T1000 (cell line): Measurements from ENCODE around the gene ATPAF1.

ENCODE experiments used
- DNase-seq: peaks from one replicate; lab custom pipeline; 2025; ENCODE audit warnings: mixed read lengths; lab: John Stamatoyannopoulos, UW

ATPAF1 gene

DNA sequence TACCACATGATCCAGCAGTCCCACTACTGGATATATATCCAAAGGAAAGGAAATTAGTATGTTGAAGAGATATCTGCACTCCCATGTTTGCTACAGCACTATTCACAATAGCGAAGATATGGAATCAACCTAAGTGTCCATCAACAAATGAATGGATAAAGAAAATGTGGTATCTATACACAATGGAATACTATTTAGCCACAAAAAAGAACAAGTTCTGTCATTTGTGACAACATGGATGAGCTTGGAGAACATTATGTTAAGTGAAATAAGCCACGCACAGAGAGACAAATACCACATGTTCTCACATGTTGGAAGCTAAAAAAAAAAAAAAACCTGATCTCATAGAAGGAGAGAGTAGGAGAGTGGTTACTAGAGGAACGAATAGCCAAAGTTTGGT, 17.7 kb downstream of the ATPAF1 start:
- DNase-seq: no peak

DNA sequence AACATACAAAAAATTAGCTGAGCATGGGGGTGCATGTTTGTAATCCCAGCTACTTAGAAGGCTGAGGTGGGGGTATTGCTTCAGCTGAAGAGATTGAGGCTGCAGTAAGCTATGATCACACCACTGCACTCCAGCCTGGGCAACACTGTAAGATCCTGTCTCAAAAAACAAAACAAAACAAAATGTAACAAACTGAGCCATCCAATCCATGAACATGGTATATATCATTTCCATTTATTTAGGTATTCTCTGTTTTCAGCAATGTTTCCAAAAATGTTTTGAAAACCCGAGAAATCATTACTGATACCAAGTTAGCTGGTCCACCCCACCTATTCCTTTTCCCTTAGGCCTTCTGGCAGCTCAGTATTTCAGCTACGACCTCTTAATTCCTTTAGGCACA, 18.4 kb downstream of the ATPAF1 start:
- no peak for DNase-seq

DNA sequence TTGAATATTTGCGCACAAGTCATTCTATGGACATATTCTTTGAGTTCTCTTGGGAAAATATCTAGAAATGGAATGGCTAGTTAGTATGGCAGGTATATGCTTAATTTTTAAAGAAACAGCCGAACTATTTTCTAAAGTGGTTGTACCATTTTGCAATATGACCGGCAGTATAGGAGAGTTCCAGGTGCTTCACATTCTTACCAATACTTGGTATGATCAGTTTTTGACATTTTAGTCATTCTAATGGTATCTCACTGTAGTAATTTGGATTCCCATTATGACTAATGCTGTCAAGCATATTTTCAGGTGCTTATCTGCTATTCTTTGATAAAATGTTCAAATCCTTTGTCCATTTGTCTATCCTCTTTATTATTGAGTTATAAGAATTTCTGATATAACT, 20.6 kb downstream of the ATPAF1 start:
- DNase-seq: no peak

DNA sequence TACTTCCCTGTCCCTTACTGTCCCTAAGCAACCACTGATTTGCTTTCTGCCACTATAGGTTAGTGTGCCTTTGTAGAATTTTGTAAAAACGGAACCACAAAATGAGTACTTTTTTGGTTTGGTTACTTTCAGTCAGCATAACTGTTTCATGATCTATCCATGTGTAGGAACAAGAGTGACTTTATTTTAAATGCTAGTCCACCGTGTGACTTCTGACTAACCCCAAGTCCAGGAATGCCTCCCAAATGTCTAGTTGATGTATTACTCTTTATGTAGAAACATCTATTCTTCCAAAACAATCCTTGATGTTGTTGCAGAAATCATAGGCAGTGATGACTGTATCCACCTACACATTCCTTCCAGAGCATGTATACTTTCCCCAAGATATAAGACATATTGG, 21.3 kb downstream of the ATPAF1 start:
- no peak for DNase-seq

DNA sequence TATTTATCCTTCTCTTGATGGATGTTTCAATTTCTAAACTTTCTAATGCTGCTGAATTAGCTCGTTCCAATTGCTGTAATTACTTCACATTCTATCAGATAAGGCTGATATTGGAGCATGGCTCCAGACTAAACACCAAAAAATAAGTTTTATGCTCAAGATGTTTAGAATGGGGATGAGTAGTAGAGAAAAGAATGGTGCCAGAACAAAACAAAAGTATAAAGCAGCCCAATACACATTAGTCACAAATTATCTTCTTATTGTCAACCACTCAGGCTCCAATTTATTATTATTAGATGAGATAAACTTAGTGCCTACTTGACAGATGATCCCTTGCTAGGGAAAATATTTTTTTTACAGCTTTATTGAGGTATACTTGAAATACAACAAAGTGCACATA, 21.8 kb downstream of the ATPAF1 start:
- DNase-seq: no peak

DNA sequence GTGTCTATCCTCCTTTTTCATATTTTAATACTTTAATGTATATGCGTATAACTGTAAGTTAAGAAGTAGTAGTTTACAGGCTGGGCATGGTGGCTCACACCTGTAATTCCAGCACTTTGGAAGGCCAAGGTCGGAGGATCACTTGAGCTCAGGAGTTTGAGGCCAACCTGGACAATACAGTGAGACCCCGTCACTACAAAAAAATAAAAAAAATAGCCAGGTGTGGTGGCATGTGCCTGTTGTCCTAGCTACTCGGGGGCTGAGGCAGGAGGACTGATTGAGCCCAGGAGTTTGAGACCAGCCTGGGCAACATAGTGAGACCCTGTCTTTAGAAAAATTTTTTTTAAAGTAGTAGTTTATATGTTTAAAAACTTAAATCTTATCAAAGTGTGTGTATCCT, 22.3 kb downstream of the ATPAF1 start:
- no peak for DNase-seq

DNA sequence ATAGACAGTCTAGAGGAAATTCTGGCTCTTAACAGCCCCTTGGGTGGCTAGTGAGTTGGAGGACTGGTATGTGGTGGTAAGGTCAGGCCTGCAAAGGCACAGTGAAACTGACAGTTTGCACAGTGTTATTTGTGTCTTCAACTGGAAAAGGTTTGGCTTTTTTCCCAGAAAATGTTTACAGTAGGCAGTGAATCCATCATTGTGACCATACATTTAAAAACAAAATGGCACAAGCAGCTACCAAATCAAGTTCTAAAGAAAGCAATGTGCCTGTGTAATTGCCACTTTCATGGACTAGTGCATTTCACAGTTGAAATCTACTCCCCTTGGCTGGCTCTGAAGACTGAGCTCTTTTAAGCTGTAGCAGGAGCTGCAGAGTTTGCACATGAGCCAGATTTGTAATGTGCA, 24.8 kb downstream of the ATPAF1 start:
- peak; percentile 16 for DNase-seq

DNA sequence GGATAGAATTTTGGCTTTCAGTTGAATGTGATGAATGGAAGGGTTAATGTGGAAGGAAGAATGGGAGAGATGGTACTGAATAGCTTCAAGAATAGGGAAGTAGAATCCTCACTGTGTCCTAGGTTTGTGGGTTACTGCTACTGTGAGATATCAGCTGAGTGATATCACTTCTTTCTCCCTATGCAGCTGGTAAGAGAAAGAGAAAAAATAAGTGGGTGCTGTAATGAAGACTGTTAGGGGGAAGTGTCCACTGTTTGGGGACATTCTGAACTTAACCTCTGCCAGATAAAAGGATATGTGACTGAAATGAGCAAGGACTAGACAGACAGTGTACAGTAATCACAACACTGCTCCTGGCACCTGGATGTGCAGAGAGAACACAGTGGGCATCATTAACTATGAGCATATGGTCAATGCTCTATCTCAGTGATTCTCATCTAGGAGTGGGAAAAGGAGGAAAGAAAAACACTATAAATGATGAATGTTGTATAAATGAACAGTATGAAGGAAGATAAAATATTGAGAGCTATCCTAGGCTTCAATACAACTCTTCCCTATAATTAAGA, 26.0 kb downstream of the ATPAF1 start:
- no peak for DNase-seq

DNA sequence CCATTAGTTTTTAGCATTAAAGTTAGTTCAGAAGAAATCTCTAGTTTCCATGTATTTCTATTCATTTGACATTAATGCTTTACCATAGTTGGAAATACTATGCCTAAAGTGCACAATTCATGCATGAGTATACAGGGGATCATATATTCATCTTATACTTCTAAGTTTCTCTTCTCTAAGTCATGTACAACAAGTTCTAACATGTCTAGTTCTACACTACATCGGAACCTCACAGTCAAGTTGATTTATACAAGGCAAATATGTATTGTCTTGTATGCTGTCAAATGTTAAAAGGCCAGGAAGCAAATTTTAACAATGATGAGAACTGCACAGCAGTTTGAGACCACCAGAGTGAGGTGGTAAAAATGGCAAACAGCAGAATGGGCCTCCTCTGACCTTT, 28.6 kb downstream of the ATPAF1 start:
- DNase-seq: no peak

DNA sequence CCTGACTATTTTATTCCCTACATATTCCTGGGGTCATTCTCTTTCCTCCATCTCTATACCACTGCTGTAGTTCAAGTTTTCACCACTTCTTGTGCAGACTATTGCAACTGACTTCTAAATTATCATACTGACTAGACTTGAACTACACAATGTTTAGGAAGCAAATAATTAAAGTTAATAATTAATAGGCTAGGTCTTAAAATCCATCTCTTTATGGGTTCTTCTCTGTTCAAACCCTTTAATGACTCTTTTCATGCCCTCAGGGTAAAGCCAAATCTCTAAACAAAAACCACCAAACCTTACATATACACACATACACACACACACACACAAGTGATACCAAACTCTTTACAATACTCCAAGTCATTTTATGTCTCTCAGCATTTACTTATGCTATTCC, 29.2 kb downstream of the ATPAF1 start:
- DNase-seq: no peak

DNA sequence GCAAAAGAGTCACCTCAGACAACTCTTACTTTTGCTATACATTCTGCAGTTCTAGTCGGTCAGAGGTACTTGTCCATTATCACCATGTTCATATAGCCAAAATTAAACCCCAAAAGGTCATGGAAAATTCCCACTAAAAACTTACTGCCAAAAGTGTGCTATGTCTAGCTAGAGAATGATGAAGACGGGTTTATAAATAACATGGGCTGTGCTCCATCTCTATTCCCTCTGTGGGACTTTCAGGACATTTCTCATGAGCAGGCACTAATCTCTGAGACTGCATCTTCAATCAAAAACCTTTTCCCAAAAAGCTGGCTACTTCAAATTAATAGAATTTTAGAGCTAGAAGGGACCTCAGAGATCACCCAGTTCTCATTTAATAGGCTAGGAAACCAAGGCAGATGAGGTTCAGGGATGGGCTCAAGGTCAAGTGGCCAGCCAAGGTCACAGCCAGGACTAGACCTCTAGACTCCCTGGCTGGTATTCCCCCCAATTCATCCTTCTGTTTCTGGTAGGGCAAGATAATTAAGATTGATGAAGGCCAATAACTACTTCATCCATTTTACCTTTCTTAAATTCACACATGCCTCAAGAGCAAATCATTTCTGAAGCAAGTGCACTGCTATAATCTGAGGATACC, 30.6 kb downstream of the ATPAF1 start:
- no peak for DNase-seq

DNA sequence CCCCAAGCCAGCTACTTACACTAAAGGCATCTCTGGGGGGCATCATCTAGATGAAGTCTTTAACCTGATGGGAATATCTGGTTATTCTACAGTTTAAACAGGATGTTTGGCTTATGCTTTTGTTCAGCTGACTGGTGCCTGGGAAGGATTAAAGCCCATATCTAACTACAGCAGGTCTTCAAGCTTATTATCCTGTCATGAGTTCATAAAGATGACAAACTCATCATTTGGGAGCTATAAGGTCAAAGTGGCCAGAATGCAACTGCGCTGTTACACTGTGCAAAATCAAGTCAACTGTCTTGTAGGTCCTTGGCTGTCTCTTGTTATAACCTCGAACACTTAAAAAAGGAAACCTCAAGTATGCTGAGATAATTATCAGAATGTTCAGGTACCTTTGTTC, 33.0 kb downstream of the ATPAF1 start:
- no peak for DNase-seq

DNA sequence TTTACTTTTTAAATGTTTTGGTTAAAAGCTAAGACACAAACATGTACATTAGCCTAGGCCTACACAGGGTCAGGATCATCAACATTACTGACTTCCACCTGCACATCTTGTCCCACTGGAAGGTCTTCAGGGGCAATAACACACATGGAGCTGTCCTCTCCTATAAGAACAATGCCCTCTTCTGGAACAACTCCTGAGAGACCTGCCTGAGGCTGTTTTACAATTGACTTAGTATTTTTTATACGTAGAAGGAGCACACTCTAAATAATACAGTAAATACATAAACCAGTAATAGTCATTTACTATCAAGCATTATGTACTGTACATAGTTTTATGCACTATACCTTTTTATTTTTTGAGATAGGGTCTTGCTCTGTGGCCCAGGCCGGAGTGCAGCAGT, 37.4 kb downstream of the ATPAF1 start:
- no peak for DNase-seq

DNA sequence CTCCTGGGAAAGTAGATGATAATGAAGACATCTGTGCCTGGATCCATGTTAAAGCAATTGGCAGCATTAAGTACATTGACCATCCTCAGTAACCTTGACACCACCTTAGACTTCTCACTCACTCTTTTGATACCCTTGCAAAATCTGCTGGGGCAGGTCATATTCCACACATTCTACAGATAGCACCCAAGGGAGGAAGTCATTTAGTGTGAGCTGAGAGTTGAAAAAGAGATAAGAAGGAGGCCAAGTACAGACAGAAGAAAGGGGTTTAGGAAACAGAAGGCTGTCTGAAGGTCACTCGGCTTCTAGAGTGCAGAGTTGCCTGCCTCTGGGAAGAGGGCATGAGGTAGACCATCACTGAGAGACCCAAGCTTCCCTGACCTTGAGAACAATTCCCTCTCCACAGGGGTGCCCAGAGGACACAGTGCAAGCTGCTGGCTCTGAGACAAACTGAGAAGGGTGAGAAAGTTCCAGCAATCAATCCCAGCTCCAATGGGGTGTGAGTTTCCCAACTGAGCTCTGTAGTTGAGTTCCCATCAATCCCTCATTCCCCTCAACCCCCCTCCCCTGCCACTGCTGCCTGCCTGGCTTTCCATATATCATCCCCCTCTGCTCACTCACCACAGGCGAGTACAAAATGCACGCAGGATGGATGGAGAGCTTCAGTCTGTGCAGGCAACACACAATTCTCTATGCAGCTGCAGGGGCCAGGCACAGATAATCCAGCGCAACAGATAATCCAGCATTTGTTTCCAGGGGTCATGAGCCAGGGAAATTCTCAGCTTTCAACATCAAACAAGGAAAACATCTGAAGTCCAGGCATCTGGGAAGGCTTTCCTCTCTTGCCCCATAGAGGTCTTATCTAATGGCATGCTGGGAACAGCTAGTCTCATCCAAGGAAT, 44.2 kb downstream of the ATPAF1 start:
- DNase-seq: no peak

DNA sequence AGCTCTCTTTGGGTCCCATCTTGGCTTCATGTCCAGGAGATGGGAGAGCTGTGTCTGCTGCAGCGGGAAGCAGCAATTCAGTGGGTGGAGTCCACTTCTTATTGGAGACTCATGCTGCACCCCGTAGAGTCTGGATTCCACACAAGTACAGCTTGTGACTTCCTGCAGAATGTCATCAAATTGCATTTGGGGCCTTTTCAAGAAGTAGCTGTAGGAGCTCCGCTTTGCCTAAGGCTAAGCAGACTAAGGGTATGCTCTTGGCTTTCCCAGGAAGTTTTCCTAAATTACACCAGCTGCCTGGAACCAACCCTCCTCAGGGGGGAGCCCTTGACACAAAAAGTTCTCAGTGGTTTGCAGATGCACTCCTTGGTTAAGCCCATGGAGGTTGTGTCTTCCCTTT, 45.8 kb downstream of the ATPAF1 start:
- peak; percentile 67 for DNase-seq

DNA sequence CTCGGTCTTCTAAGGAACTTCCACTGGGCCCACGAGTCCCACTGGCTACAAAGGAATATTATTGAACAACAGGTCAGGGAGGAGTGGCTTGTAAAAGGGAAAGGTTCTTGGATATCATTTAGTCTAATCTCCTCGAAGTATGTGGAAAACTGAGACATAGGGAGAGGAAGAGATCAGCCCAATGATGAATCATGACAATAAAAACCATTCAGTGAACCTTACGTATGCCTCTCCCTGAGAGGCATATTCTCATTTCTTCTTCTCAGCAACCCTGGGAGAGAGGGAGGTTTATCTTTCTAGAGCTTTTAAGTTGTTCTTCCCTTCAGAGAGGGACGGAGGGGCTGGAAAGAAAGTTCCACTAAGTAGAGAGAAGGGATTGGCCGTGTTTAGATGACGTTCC, 46.2 kb downstream of the ATPAF1 start:
- peak; percentile 32 for DNase-seq

DNA sequence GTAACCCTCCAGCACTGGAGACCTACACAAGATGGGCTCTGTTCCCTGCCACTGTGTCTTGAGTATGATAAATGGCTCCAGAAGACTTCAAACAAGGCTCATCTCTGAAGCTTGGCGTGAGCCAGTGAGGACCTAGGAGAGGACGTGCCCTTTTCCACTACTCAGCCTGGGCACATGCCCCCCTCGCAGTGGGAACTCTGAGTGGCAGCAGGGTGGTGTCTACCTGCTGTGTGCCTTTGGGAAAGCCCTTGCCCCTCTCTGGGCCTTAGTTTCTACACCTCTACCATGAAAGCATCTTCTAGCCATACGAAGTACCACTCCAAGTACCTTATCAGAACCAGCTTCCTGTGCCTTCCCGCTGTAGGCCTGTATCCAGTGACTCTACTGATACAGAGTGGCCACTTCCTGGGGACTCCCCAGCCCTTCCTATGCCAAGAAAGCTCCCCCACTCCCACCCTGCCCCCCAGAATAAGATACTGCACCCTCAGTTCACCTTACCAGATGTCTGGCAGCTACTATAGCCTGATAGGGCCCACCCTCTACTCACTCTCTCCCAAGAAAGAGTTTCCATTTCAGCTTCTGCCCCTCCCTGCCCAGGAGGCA, 48.4 kb downstream of the ATPAF1 start:
- DNase-seq: no peak

DNA sequence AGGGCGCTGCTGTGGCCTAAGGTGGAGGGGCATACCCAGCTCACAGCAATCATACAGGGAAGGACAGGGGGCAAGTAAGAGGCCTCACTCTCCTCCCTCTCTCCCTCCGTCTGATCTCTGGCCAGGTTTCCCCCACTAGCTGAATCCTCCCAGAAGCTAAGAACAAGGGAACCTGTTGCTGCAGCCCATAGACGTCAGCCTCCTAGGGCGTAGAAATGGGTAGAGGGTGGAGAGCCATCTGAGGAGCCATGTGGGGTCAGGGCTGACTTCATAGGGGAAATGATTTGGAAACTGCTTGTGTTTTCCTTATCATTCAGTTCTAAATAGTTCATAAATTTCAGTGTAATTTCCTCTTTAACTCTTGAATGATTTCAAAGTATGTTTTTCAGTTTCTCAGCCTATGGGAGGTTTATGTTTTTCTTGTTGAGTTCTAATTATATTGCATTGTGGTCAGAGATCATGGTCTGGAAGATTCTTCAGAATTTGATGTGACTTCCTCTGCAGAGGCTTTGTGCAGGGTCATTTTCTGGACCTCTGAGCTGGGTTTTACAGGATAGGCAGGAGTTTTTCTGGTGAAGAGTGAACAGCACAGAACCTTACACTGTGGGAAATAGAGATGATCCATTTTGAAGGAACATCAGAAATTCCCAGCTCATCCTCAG, 49.3 kb downstream of the ATPAF1 start:
- DNase-seq: no peak

DNA sequence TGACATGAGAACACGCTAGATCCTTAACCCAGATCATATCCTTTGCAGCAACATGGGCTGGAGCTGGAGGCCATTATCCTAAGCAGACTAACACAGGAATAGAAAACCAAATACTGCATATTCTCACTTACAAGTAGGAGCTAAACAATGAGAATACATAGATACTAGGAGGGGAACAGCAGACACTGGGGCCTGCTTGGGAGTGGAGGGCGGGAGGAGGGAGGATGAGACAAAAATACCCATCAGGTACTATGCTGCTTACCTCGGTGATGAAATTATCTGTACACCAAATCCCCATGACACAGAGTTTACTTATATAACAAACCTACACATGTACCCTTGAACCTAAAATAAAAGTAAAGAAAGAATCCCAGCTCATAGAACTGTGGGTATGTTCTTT, 50.3 kb downstream of the ATPAF1 start:
- DNase-seq: no peak

DNA sequence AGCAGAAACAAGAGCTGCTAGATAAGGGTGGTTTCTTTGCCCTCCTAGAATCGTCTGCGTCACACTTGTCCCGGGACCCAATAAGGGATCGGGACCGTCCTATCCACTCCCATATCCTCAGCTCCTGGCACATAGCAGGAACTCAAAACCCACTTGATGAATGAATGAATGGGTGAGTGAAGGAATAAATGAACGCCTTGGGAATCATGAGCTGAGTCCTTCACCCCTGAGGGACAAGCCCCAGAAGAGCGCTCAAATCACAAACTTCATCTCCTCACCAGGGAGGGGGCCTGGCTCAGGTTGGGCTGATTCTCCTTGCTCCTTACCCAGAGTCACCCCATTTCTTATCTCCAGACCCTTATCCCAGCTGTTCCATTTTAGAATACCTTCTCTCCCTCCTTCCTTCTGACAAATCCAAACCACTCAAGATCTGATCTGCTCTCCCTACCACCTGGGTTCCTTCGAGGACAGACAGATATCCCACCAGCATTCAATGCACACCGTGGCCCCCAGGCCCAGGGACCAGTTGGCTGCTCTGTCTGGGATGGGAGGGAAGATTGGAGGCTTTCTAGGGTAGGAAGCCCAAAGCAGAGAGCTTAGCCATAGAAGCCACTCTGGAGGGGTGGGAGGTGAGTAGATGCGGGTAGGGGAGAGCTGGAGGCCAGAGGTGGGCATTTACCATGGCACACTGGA, 50.9 kb downstream of the ATPAF1 start:
- DNase-seq: no peak

DNA sequence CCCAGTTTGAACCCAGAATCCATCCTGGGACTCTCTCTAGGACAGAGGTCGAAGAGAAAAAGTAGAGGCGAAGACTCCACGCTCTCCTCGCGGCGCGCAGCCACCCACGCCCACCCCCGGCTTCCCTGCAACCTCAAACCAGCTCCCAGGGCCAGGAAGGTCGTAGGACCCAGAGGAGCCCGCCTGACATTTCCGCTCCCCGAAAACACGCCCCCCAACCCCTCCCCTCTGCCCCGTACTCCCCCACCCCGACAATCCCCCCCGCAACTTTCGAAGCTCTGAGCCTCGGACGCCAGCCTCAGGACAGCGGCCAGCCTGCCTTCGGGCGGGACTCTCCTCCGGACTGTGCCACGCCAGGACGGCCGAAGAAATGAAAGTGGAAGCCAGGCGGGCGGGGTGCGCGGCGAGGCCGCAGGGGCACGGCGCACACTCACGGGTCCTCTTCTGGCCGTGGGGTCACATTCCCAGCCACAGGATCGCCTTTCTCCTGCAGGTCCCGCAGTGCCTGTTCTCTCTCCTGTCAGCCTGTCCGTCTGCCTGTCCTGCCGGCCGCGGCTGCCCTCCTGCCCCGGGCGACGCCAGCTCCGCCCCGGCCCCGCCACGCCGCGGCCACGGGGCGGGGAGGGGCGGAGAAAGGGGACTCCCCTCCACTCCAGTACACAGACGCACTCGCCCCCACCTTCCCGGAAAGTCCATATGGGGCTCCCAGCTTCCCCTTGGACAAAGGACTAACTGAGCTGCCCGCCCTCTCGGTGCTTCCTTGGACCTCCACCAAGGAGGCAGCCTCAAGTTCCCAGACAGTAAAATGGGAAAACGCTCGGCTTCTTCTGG, 51.7 kb downstream of the ATPAF1 start, which contains the start of gene MOB3C:
MOB3C (minus strand) TSS at position 535 of the 831 bp plus-strand sequence. CDS start 3,490 bp downstream, outside the sequence.
- DNase-seq: peak; percentile 55
